Kidney tubule cell (primary cell): ENCODE measurements around the gene CDKAL1.
"Not testable (repeated sequence)": the region's sequence is repeated elsewhere in the genome, so short reads cannot be mapped to it uniquely, and the experiment has no call there.

Source experiments
- DNase-seq: peaks from one replicate; pipeline ENCODE4 v3.0.0-alpha.2; 2018; ENCODE audit warnings: low spot score

Gene CDKAL1

GRCh38 chr6:20640181-20640580 lies 105.9 kb downstream of the CDKAL1 start:
- no peak for DNase-seq

DNA sequence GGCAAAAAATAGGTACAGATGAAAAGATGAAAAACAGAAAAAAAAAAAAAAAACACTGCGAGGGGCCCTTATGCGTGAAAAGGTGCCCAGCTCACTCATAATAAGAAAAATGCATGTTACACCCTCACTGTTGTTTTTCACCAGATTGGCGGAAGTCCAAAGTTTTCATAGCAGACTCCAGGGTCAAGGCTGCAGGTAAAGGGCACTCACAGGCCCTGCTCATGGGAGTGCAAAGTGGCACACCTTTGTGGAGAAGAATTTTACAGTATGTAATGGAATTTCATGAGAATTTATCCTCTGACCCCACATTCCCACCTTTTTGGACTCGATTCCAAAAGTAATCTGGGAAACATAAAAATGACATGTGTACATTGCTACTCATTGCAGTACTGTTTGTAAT lies 108.2 kb downstream of the CDKAL1 start:
- DNase-seq: no peak

DNA sequence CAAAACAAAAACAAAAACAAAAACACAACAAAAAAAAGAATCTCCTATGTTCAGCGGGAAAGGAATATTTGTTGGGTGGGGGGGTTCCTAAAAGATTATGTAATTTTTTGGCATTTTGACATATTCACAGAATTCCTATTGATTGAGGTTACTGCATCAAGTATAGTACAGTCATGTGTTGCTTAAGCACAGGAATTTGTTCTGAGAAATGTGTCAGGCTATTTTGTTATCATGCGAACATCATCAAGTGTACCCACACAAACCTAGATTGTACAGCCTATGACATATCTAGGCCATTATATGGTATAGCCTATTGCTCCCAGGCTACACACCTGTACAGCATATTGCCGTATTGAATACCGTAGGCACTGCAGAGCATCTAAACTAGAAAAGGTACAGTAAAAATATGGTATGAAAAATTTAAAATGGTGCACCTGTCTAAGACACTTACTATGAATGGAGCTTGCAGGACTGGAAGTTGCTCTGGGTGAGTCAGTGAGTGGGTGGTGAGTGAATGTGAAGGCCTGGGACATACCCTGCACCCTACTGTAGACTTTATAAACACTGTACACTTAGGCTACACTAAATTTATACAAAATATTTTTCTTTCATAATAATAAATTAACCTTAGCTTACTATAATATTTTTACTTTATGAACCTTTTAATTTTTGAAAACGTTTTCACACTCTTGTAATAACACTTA lies 110.6 kb downstream of the CDKAL1 start:
- peak; percentile 17 for DNase-seq

- not testable (repeated sequence) for DNase-seq
Measured at GRCh38 chr6:20645572-20645971, 111.3 kb downstream of the CDKAL1 start.

GRCh38 chr6:20647585-20647984 lies 113.3 kb downstream of the CDKAL1 start:
- peak; percentile 45 for DNase-seq

- not testable (repeated sequence) for DNase-seq
Measured at GRCh38 chr6:20649696-20650470, 115.6 kb downstream of the CDKAL1 start.

- peak; percentile 83 for DNase-seq
Measured at GRCh38 chr6:20652299-20653084, 118.2 kb downstream of the CDKAL1 start.

- DNase-seq: no peak
Measured at GRCh38 chr6:20653085-20653479, 118.8 kb downstream of the CDKAL1 start.

GRCh38 chr6:20655317-20655716 lies 121.1 kb downstream of the CDKAL1 start:
- DNase-seq: peak; percentile 52

DNA sequence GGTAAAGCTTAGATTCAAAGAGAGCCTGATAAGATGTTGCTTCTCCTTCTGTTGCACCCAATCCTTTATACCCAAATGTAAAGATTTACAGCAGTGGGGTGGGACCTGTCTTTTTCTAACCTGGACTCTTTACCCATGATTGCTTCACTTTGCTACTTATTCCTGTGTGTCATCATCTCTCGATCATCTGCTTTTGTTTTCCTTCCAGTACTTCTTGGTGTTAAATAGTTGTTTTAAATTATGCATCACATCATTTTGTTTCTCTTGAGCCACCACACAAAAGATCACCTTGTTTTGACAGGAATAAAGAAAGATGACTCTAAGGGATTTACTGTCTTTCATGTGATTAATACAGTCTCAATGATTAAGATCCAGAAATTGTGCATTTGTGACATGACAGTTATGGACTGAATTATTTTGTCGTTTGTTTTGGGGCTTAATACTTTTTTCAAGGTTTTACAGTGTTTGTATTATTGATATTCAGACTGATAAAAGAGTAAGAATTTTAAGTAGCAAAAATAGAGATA lies 123.1 kb downstream of the CDKAL1 start:
- DNase-seq: no peak

- DNase-seq: no peak
Measured at GRCh38 chr6:20658053-20658452, 123.8 kb downstream of the CDKAL1 start.

DNA sequence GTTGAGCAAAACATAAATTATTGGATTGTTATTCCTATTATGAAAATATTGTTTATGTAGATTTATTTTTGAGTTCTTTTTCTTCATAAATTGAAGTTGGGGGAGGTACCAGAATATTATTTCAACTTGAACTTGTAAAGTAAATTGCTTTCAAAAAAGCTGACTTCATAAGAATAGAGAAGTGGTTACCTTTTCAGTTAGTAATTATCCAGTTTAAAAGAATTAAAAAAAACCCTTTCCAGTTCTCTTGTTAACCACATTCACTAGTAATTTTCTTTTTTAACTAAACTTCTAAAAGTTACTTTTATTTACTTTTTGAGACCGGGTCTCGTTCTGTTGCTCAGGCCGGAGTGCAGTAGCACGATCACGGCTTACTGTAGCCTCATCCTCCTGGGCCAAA lies 124.3 kb downstream of the CDKAL1 start:
- DNase-seq: no peak

DNA sequence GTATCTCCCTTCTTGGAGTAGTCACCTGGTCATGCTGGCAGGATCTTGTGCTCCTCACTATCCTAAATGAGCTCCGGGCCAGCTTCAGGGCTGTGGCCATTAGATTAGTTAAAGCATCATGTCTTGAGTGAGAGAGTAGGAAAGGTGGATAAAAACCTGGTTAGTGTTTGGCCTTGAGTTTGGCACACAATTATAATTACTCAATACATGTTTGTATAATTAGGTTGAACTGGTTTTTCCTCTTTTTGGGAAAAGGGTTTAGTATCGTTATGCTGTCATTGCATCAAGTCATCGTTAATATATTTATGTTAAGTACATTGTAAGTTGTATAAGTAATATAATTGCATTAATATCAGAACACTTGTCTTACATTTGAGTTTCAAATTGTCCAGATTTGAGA lies 126.3 kb downstream of the CDKAL1 start:
- no peak for DNase-seq

DNA sequence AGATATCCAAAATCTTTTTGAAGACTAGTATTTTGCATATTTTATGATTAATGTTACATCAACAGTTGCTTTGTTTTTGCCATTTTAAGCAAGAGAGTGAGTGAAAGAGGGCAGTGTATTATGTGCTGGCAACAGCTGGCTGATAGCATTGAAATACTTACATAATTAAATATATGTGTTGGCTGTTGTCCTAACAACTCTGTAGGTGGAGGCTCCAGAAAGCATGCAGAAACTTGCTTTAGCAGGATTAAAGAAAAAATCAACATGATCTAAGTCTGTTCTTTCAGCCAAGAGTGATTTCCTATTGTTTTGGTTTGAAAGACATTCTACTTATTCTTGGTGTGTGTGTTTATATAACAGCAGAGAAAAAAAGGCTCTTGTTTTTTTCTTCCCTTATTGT lies 127.5 kb downstream of the CDKAL1 start:
- no peak for DNase-seq

DNA sequence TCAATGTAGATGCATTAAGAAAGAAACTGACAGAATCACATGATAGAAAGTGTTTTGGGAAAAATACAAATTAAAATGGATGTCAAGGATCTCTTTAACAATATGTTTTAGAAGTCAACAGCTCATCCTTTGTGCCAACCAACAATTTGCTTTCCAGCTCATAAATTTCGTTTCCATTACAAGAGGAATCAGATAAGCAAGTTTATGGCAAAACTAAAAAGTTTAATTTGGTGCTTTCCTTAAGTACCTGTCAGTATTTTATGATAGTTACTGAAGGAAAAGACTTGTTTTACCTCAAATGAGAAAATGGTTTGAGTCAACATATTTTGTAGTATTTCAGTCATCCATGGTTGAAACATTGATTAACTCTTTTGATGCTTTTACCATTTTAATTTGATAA lies 130.0 kb downstream of the CDKAL1 start:
- no peak for DNase-seq

DNA sequence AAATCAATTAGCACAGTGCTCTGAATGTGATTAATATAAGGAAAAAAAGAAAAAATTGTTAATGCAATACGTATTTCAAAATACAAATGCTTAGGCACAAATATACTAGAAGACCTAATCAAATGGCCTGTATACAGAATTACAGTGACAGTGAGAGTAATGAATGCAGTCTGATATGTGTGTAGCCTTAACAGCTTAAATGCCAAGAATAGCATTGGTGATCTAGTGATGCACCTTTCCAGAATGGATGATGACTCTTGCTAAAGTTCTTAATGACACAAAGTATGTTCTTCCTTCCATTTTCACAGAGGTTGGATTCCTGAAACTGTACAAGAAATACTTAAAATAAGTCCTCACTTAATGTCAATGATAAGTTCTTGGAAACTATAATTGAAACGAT lies 131.0 kb downstream of the CDKAL1 start:
- DNase-seq: no peak

DNA sequence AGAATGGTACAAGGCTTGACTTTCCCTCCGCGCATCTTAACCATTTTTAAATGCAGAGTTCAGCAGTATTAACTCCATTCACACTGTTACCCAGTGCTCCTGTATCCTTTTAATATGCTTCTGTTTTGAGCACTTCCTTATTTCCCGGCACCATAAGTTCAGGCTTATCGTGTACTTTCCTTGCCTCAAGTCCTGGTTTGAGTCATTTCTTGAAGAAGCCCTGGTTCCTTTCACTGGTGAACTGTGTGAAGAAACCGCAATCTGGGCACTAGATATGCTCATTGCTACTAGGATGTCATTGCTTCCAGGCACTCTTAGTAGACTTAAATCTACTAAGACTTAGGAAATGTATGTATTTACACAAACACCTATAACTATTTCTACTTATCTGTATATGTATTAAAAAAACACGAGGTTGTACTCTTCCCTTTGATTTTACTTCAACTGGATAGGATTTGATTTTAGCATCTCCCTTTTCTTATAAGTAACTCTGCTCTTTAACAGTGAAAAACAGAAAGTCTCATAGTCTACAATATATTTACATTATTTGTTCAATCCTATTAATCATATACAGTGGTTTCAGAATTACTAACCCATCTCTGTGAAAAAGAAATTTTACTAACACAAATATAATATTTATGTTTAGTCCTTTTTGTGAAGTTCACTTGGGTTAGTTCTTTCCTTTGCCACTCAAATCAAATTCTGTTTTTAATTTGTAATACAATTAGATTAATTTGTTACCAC lies 135.5 kb downstream of the CDKAL1 start:
- no peak for DNase-seq

DNA sequence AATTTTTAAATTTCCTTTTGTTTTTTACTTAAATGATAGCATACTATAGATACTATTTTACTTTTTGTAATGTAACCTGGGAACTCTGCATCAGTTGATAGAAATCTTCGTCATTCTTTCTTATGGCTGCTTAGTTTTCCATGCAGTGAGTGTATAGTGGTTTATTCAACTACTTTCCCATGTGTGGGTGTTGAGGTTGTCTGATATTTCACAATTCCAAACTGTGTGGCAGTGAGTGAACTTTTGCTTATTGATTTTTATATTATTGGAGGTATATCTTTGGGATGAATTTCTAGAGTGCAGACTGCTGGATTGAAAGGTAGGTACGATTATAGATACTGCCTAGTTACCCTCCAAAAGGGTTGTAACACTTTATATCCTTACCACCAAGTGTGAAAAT lies 136.5 kb downstream of the CDKAL1 start:
- DNase-seq: no peak

DNA sequence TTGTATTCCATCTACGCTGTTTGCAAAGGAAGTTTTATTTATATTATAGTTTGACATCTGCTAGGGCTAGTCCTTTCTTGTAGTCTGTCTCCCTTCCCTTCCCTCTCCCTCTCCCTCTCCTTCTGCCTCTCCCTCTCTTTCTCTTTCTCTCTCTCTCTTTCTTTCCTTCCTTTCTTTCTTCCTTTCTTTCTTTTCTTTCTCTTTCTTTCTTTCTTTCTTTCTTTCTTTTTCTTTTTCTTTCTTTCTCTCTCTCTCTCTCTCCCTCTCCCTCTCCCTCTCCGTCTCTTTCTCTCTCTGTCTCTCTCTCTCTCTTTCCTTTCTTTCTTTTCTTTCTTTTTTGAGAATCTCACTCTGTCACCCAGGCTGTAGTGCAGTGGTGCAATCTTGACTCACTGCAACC lies 137.8 kb downstream of the CDKAL1 start:
- no peak for DNase-seq

DNA sequence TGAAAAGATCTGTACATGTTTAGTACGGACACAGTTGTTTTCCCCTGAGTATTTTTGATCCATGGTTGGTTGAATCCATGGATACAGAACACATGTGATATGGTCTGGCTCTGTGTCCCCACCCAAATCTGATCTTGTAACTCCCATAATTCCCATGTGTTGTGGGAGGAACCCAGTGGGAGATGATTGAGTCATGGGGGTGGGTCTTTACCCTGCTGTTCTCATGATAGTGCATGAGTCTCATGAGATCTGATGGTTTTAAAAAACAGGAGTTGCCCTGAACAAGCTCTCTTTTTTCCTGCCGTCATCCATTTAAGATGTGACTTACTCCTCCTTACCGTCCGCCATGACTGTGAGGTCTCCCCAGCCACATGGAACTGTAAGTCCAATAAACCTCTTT lies 139.2 kb downstream of the CDKAL1 start:
- DNase-seq: no peak

GRCh38 chr6:20674664-20675063 lies 140.4 kb downstream of the CDKAL1 start:
- no peak for DNase-seq

GRCh38 chr6:20678831-20679352 lies 144.6 kb downstream of the CDKAL1 start:
- no peak for DNase-seq
